ENCODE results near the gene ADAMTS14.

GRCh38 chr10:70751356-70751755 is 79.0 kb downstream of the ADAMTS14 start:
- TF ChIP-seq CTCF (IDR thresholded peaks at IDR 0.05; ENCODE audit: insufficient read depth, low read depth, low read length), result no peak
- TF ChIP-seq EZH2 (IDR thresholded peaks at IDR 0.05; ENCODE audit: insufficient read depth, low read length), result no peak

Measured in astrocyte (in vitro differentiated cells and primary cell).